Lower lobe of right lung (tissue), 2 donors: ENCODE measurements around the gene LYPD6B. TPM values are rescaled to one million over a fixed set of nuclear protein-coding genes. Genes with fewer than 3 reads are reported as not detected.

Source experiments
- ATAC-seq, 2 donors: fragments of 200-7000 bp; cut with Tn5 transposase; one replicate each; pipeline ENCODE4 v1.9.1; 2020 to 2022; ENCODE audit warnings: mild to moderate bottlenecking in 2 of 2, moderate library complexity in 2 of 2
- DNase-seq: peaks from one replicate; pipeline ENCODE4 v3.0.0-alpha.2; 2020
- H3K27ac ChIP-seq: fragments of 200-600 bp; one replicate; pipeline ENCODE4 v1.8.0; 2022
- H3K27me3 ChIP-seq: fragments of 200-600 bp; one replicate; pipeline ENCODE4 v1.8.0; 2022; ENCODE audit warnings: low read depth
- H3K36me3 ChIP-seq: fragments of 200-600 bp; one replicate; pipeline ENCODE4 v1.8.0; 2022; ENCODE audit warnings: mild to moderate bottlenecking
- H3K4me1 ChIP-seq: fragments of 200-600 bp; one replicate; pipeline ENCODE4 v1.8.0; 2022
- H3K4me3 ChIP-seq: fragments of 200-600 bp; one replicate; pipeline ENCODE4 v1.8.0; 2022; ENCODE audit warnings: mild to moderate bottlenecking
- H3K9me3 ChIP-seq: fragments of 200-600 bp; one replicate; pipeline ENCODE4 v1.8.0; 2022
- intact Hi-C: fragments of 100-400 bp; cut with DNase I; formaldehyde crosslinking; loops from one replicate; pipeline ENCODE4 v1.11.0; 2022
- total RNA-seq: library from RNA; stranded (reverse); fragmentation: NEBNext Ultra II Directional; extraction: Animal tissue kit (Norgen Biotek cat#: 25700); gene quantifications from one replicate; pipeline ENCODE4 v1.2.1, GENCODE V29; 2021
- TF ChIP-seq, protein P1 (sequence below): fragments of 200-600 bp; IDR thresholded peaks from one replicate; pipeline ENCODE4 v1.8.0; 2022; ENCODE audit warnings: antibody characterized with exemption, mild to moderate bottlenecking
- donor health status: DM: no; HTN: yes; CAD: no; lungs with severe emphysema.

Gene LYPD6B
- total RNA-seq, 1 donor from 2014 or later, result 2.0 TPM

DNA sequence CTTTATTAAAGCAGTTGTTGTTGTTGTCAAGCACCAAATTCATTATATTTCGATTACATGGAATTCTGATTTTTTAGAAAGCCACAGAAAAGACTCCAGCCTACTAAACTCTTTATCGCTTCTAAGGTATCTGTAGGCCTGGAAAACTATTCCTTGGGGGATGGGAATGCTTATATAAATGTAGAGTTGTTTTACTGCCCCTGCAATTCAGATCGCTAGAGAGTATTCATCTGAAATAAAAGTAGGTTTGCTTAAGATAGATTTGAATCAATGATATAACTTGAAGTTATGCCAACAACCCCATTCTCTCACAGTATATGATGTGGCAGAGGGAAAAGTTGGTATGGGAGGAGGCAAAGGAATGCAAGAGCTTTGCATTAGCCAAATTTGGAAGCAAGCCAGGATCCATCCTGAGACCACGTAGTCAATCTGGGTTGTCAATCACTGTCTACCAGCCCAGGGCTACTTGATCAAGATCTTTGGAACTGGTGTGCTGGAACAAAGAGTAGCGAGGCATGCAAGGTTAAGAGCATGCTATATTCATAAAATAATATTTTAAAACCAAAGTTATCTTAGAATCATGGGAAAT, 95.9 kb downstream of the LYPD6B start:
- TF ChIP-seq, protein P1, sequence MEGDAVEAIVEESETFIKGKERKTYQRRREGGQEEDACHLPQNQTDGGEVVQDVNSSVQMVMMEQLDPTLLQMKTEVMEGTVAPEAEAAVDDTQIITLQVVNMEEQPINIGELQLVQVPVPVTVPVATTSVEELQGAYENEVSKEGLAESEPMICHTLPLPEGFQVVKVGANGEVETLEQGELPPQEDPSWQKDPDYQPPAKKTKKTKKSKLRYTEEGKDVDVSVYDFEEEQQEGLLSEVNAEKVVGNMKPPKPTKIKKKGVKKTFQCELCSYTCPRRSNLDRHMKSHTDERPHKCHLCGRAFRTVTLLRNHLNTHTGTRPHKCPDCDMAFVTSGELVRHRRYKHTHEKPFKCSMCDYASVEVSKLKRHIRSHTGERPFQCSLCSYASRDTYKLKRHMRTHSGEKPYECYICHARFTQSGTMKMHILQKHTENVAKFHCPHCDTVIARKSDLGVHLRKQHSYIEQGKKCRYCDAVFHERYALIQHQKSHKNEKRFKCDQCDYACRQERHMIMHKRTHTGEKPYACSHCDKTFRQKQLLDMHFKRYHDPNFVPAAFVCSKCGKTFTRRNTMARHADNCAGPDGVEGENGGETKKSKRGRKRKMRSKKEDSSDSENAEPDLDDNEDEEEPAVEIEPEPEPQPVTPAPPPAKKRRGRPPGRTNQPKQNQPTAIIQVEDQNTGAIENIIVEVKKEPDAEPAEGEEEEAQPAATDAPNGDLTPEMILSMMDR, result no peak
- Histone ChIP-seq H3K27ac (no peak overlapping the region), H3K4me3 (no peak overlapping the region), H3K4me1 (no peaks in the 10 kb centered on the region), H3K36me3 (no peaks in the 10 kb centered on the region), H3K27me3 (no peaks in the 10 kb centered on the region), H3K9me3 (no peaks in the 10 kb centered on the region)
- no peak for ATAC-seq
- no peak for DNase-seq
- intact Hi-C loops, result no loop called here

DNA sequence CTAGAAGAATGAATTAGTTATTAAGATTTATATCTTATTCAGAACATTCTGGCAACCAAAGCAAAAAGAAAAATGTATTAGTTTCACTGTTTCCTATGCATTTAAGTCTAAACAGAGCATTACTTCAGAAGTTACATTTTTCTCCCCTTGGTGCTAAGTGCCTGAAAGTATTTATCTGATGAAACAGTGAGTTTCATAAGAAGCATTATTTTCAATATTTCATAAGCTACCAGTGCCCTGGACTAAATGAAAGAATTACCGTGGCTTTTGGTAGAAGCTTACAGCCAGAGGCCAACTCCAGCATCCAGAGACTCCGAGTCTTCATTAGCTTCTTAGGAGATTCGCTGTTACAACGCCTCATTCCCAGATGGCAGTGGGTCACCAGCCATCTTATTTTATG, 97.6 kb downstream of the LYPD6B start:
- TF ChIP-seq, protein P1, result no peak
- Histone ChIP-seq H3K27ac (no peak overlapping the region), H3K9me3 (no peaks in the 10 kb centered on the region), H3K4me1 (no peaks in the 10 kb centered on the region), H3K4me3 (no peak overlapping the region), H3K27me3 (no peaks in the 10 kb centered on the region), H3K36me3 (no peaks in the 10 kb centered on the region)
- ATAC-seq (no peak), DNase-seq (no peak)
- intact Hi-C loops, result no loop called here

DNA sequence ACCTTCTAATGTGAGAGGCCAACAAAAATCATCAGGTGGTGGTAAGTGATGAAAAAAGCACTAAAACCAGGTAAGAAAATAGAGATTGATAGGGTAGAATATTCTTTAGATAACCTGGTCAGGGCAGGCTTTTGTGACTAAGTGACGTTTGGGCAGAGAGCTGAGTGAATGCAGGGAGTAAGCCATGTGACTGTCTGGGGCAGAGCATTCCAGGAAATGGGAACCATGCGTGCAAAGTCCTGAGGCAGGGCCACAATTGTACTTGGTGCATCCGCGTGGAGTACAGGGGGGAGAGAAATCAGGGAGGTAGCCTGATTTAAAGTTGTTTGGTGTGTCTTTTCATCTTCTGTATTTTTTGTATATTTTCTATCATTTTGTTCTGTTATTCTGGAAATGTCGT, 102.5 kb downstream of the LYPD6B start:
- intact Hi-C loops, result no loop called here
- Histone ChIP-seq H3K4me3 (no peak overlapping the region), H3K36me3 (no peaks in the 10 kb centered on the region), H3K27me3 (no peaks in the 10 kb centered on the region), H3K4me1 (no peaks in the 10 kb centered on the region), H3K9me3 (no peaks in the 10 kb centered on the region), H3K27ac (no peak overlapping the region)
- DNase-seq, result no peak
- TF ChIP-seq, protein P1, result no peak
- ATAC-seq, result no peak

DNA sequence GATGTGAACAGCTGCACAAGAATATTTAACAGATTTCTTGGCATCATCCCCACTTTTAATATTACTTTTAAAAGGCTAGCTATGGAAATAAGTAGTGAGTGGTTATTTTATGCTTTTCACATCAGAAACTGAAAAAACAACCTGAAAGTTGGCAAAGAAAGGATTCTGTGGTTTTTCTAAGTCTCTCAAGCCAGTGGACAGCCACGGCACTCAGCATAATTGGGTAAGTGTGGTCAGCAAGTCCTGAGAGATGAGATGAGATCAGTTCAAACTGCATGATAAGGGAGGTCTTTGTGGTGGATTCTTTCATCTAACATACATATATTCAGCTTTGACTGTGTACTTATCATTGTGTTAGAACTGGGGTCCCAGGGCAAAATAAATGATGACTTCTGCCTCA, 105.2 kb downstream of the LYPD6B start:
- TF ChIP-seq, protein P1, result no peak
- ATAC-seq, result no peak
- Histone ChIP-seq H3K27me3 (no peaks in the 10 kb centered on the region), H3K9me3 (no peaks in the 10 kb centered on the region), H3K4me3 (no peak overlapping the region), H3K36me3 (no peaks in the 10 kb centered on the region), H3K4me1 (no peaks in the 10 kb centered on the region), H3K27ac (no peak overlapping the region)
- no peak for DNase-seq
- intact Hi-C loops, result no loop called here

DNA sequence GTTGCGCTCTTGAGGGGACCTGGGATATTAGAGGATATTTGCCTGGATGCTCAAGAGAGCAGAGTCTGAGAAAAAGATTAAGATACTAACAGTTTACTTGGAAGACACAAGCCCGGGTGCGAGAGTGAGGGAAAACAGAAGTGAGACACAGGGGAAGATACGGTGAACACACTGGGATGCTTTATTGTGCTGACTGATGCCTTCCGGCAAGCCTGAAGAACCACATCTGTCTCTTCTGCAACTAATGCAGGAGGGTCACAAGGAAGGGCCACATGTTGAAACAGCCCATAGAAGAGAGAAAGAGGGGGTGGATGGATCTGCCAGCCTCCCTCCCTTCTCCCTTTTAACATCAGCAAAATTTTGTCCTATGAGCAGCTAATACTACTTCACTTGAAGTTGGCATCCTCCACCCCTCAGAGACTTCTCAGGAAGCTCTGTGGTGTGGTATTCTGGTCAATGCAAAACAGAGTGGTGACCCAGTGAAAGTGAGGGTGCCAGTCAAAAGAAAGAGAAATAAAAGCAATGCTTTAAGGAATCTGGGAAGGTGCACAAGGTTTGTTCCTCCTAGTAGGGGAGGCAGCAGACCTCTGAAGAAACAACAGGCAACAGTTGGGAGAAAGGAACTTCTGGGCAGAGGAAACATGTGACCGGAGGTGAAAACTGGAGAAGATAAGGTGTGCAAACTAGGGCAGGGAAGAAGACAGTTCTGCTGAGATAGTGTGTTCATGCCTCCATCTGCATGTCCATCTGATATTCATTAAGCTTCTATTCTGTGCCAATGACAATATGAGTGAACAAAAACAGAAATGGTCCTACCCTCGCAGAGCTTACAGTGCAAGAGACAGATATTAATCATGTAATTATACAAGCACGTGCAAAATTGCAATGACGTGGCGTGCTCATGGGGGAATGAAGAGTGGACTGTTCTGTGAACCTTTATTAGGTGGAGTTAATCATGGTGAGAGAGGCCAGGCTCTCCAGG, 107.1 kb downstream of the LYPD6B start:
- no peak overlapping the region for H3K4me3 ChIP-seq
- intact Hi-C loops, result no loop called here
- H3K36me3 ChIP-seq, result no peaks in the 10 kb centered on the region
- TF ChIP-seq, protein P1, result no peak
- DNase-seq (no peak), ATAC-seq (no peak)
- H3K27me3 ChIP-seq, result no peaks in the 10 kb centered on the region
- no peaks in the 10 kb centered on the region for H3K9me3 ChIP-seq
- no peaks in the 10 kb centered on the region for H3K4me1 ChIP-seq
- no peak overlapping the region for H3K27ac ChIP-seq
